CD4-positive, alpha-beta T cell treated with Interleukin-15 for 4 hours (primary cell): ENCODE data around the gene SMIM17.
A peak's percentile ranks its signal among the peaks of the same experiment; 100 is the strongest.

Experiments
- DNase-seq: peaks from one replicate; pipeline ENCODE4 v3.0.0-alpha.2; 2020; ENCODE audit warnings: low spot score

The SMIM17 gene

GRCh38 chr19:56642711-56643459 lies at the start of gene SMIM17:
Gene SMIM17, plus strand, starts transcription at chr19:56643159. Its CDS starts 2,509 bp downstream, at chr19:56645668.
- no peak for DNase-seq

GRCh38 chr19:56594446-56594782 lies 48.5 kb upstream of the SMIM17 start:
- DNase-seq, result no peak

DNA sequence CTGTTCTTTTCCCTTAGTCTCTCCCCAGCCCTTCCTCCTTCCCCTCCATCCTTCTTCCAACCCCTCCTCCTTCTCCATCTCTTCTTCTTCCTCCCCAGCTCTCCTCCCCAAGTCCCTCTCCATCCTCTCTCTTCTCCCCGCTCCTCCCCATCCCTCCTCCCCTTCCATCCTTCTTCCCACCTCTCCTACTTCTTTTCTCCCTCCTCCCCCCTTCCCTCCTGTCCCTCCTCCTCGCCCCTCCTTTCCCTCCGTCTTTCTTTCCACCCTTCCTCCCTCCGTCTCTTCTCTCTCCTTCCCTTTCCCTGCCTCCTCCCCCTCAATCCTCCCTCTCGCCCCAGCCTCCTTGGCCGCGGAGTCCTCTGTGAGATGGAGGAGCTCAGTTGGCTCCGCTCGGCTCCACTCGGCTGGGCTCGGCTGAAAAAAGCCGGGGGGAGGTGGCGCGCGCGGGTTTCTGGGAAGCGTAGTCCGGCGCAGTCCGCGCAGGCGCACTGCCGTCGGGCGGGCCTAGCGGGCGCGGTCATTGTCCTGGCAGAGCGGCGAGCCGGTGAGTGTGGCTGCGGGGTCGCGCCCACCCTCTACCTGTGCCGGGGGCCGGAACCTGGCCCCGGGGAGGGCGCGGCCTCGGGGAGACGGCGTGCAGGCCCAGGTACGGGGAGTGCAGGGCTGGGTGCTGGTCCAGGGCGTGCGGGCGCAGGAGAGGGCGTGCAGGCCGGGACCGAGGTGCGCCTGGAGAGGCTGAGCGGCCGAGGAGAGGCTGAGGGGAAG lies 48.0 kb upstream of the SMIM17 start, which contains the start of gene ZNF71:
ZNF71 (plus strand) TSS at position 520 of the 765 bp plus-strand sequence. CDS start 6,257 bp downstream, outside the sequence.
- peak; percentile 87 for DNase-seq

GRCh38 chr19:56595548-56595899 lies 47.4 kb upstream of the SMIM17 start:
- DNase-seq, result peak; percentile 0

GRCh38 chr19:56596676-56597075 lies 46.3 kb upstream of the SMIM17 start:
- no peak for DNase-seq

DNA sequence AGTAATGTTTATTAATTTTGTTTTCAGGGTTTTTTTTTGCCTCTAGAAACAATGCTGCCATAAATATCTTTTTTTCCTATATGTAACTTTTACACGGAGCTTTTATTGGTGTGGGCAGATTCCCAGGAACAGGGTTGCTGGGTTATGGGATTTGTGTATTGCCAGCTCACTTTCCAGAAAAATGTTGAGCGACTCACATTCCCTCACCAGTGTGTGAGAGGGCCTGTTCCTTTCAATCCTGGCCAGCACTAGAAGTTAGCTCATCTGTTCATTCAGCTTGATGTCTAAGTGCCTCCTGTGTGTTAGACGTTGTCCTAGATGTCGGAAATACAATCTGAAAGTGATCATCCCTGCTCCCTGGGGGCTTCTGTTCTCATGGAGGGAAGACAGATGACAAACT lies 45.3 kb upstream of the SMIM17 start:
- no peak for DNase-seq

DNA sequence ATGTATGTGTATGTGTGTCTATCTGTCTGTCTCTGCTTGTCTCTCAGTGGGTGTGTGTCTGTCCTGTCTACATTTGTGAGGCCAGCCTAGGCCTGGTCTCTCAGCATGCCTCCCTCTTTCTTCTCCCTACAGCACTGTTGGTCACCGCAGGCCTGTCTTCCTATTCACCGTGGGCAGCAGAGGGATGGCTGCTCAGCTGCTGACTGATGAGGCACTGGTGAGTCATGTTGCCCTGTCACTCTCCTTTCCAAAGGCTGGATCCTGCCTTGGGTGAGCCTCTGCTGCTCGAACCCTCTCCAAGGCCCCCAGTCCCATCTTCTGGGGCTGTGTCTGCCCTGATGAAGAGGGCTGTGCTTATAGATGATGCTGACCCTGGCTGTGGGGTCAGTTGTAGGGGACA lies 41.6 kb upstream of the SMIM17 start:
- DNase-seq, result no peak

GRCh38 chr19:56603829-56604228 lies 39.1 kb upstream of the SMIM17 start:
- no peak for DNase-seq

GRCh38 chr19:56608274-56608964 lies 34.5 kb upstream of the SMIM17 start:
- DNase-seq, result no peak

GRCh38 chr19:56611288-56611687 lies 31.7 kb upstream of the SMIM17 start:
- no peak for DNase-seq

- DNase-seq, result no peak
Measured at GRCh38 chr19:56612737-56613136, 30.2 kb upstream of the SMIM17 start.

DNA sequence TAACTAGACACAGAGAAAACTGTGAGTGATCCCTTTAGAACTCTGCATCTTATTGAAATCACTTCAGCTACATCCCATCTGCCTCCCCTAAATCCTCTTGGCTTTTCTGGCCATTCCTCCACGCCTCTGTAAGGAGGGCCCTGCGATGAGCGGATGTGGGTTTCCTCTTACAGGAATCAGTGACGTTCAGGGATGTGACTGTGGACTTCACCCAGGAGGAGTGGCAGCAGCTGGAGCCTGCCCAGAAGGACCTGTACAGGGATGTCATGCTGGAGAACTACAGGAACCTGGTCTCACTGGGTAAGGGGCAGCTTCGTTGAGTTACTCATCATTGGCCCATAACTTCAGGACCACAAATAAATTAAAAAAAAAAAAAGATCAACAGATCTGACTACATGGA lies 29.3 kb upstream of the SMIM17 start:
- no peak for DNase-seq

GRCh38 chr19:56617531-56617930 lies 25.4 kb upstream of the SMIM17 start:
- DNase-seq, result no peak

GRCh38 chr19:56619121-56619520 lies 23.8 kb upstream of the SMIM17 start:
- no peak for DNase-seq

DNA sequence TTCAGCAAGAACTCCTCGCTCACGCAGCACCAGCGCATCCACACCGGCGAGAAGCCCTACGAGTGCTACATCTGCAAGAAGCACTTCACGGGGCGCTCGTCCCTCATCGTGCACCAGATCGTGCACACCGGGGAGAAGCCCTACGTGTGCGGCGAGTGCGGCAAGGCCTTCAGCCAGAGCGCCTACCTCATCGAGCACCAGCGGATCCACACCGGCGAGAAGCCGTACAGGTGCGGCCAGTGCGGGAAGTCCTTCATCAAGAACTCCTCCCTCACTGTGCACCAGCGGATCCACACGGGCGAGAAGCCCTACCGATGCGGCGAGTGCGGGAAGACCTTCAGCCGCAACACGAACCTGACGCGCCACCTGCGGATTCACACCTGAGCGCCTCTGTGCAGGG lies 20.6 kb upstream of the SMIM17 start:
- no peak for DNase-seq

DNA sequence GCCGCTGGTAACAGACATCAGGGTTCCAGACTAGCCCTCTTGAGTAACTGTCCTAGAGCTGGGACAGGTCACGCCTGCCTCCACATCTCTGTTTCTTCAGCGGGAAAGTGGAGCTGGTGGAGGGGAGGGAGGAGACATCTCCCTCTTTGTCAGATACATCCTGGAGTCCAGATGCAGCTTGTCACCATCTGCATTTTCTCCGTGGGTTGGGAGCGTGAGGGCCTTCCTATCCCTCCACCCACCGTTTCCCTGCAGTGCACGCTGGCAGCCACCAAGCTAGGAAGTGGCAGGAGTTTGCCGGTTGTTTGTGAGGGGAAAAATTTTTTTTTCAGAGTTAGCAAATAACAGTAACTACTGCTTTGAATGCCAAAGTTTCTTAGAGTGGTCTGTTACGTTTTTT lies 20.0 kb upstream of the SMIM17 start:
- DNase-seq, result no peak

DNA sequence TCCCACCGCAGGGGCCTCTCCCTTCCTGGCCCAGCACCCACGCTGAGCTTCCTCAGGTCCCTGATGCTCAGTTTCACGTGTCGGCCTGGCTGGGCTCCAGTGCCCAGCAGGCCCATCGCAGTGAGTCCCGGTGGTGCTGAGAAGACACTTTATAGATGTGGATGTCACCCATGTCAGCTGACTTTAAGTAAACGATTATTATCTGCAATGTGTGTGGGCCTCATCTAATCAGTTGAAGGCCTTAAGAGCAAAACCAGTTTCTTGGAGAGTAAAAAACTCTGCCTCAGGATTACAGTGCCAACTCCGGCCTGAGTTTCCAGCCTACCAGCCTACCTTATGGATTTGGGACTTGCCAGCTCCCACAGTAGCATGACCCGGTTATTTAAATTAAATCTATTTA lies 17.3 kb upstream of the SMIM17 start:
- DNase-seq, result no peak

- no peak for DNase-seq
Measured at GRCh38 chr19:56633021-56633420, 9.9 kb upstream of the SMIM17 start.

GRCh38 chr19:56637976-56638555 lies 4.9 kb upstream of the SMIM17 start:
- no peak for DNase-seq

GRCh38 chr19:56639217-56639616 lies 3.7 kb upstream of the SMIM17 start:
- DNase-seq, result no peak

DNA sequence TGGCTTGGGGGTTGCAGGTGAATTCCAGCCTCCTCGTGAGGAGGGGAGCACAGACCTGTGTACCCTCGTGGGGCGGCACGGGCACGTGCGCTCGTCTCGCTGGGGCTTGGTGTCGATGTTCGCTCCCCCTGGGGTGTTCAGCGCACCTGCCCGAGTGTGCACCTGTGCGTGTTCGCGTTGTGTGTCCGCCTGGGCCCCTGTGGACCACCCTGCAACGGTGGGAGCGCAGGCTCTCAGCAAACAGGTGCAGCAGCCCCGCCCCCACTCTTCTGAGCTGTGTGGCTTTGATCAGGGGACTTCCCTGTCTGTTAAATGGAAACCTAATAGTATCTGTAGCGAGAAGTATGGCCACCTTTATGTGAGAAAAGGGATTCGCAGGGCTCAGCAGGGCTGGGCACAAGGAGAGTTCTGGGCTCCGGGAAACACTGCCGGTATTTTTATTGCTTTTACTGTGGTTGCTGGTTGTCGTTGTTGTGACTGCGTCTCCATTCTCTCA lies 549 bp downstream of the SMIM17 start:
- no peak for DNase-seq

DNA sequence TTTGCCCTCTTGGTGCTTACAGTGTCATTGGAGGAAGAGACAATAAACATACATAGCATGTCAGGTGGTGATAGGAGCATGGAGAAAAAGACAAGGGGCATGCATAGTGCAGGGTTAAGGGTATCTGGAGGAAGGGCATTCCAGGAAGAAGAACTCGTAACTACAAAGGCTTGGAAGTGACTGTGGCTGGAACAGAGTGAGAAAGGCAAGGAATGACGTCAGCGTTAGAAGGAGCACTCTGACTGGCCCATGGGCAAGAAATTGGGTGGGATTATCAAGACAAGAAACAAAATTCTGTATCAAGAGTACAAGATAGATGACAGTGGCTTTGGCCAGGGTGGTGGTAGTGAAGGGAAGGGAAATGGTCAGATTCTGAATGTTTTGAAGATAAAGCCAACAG lies 11.2 kb downstream of the SMIM17 start:
- DNase-seq, result no peak
